Natural killer cell (primary cell): ENCODE measurements around the gene RUNX1. TPM values are rescaled to one million over a fixed set of nuclear protein-coding genes. Genes with fewer than 3 reads are reported as not detected.

Experiments
- ATAC-seq, 3 donors: fragments of 150-1000 bp in 2 of 3; fragments of 200-7000 bp in 1 of 3; cut with Tn5 transposase; 1 replicate in 1 of 3; 2 replicates in 2 of 3; pipeline ENCODE4 v1.10.0; 2021; ENCODE audit warnings: mild to moderate bottlenecking in 2 of 3, moderate library complexity in 2 of 3
- DNase-seq, 2 donors: peaks; one replicate each; pipeline versions ENCODE4 v3.0.0 to v3.0.0-alpha.2; 2013 to 2021; ENCODE audit warnings: mixed read lengths in 1 of 2
- H3K27ac ChIP-seq: one replicate; pipeline ENCODE4 v1.5.1; 2013; ENCODE audit warnings: mild to moderate bottlenecking, low read length
- H3K27me3 ChIP-seq: one replicate; pipeline ENCODE4 v1.6.1; 2013; ENCODE audit warnings: low read length; ENCODE audit not compliant: control insufficient read depth, insufficient read depth
- H3K36me3 ChIP-seq: one replicate; pipeline ENCODE4 v1.6.1; 2013; ENCODE audit warnings: low read length; ENCODE audit not compliant: control insufficient read depth, insufficient read depth
- H3K4me1 ChIP-seq: one replicate; pipeline ENCODE4 v1.6.1; 2013; ENCODE audit warnings: low read length; ENCODE audit not compliant: control insufficient read depth, insufficient read depth
- H3K4me3 ChIP-seq: one replicate; pipeline ENCODE4 v1.5.1; 2013; ENCODE audit warnings: low read length
- H3K9me3 ChIP-seq: one replicate; pipeline ENCODE4 v1.6.1; 2013; ENCODE audit warnings: low read length; ENCODE audit not compliant: control insufficient read depth, insufficient read depth
- H3K27ac Mint-ChIP-seq, 2 donors: one replicate each; pipeline ENCODE4 v1.8.0; 2022; ENCODE audit warnings: mild to moderate bottlenecking in 2 of 2, mixed read lengths in 2 of 2, moderate library complexity in 1 of 2
- H3K27me3 Mint-ChIP-seq, 2 donors: one replicate each; pipeline ENCODE4 v1.8.0; 2022; ENCODE audit warnings: low read depth in 2 of 2, mixed read lengths in 2 of 2
- H3K36me3 Mint-ChIP-seq: one replicate; pipeline ENCODE4 v1.8.0; 2022; ENCODE audit warnings: mixed read lengths
- H3K4me1 Mint-ChIP-seq, 2 donors: one replicate each; pipeline ENCODE4 v1.8.0; 2022; ENCODE audit warnings: mixed read lengths in 2 of 2
- H3K4me3 Mint-ChIP-seq: one replicate; pipeline ENCODE4 v1.8.0; 2022; ENCODE audit warnings: mild to moderate bottlenecking, moderate library complexity, mixed read lengths
- H3K9me3 Mint-ChIP-seq, 2 donors: one replicate each; pipeline ENCODE4 v1.8.0; 2022; ENCODE audit warnings: mixed read lengths in 2 of 2
- CTCF ChIP-seq: fragments of 200-600 bp; IDR thresholded peaks from one replicate; pipeline ENCODE4 v1.8.0; 2022; ENCODE audit warnings: antibody characterized with exemption
- WGBS: methylation state at CpG from one replicate; pipeline ENCODE4 v1.1.7; 2013; ENCODE audit warnings: missing lambda C conversion rate; ENCODE audit not compliant: insufficient coverage; 5-methylcytosine and 5-hydroxymethylcytosine counted together
- intact Hi-C: fragments of 100-400 bp; cut with micrococcal nuclease; formaldehyde crosslinking; loops from one replicate; pipeline ENCODE4 v1.14.2; 2022
- total RNA-seq, 4 donors: library from RNA; stranded (reverse); fragments of 120-200 nt in 1 of 4; gene quantifications; one replicate each; pipeline versions ENCODE4 v1.2.3 to v1.2.4, GENCODE V29; 2013 to 2022

Gene RUNX1
- total RNA-seq, 3 donors from 2014 or later (not counting 1 experiment from before 2014, with no cell fraction given): 62.1 to 171 (median 98.2) TPM

GRCh38 chr21:34897828-34898227, 151.3 kb downstream of the RUNX1 start:
- Mint-ChIP-seq H3K4me3 (no peak overlapping the region), H3K27me3 (no peaks in the 10 kb centered on the region), H3K9me3 (no peaks in the 10 kb centered on the region), H3K4me1 (peaks cover 37 to 42% of the 10 kb centered on the region in 2 donors), H3K36me3 (no peaks in the 10 kb centered on the region), H3K27ac (no peak overlapping the region)
- Histone ChIP-seq H3K27me3 (no peaks in the 10 kb centered on the region), H3K27ac (no peak overlapping the region), H3K4me3 (no peak overlapping the region), H3K4me1 (no peaks in the 10 kb centered on the region), H3K9me3 (no peaks in the 10 kb centered on the region), H3K36me3 (no peaks in the 10 kb centered on the region)
- ATAC-seq: no peak
- intact Hi-C loops: no loop called here
- WGBS: 95% methylated on average over 2 of the region's 2 CpGs
- TF ChIP-seq CTCF: no peak
- no peak for DNase-seq

- peaks cover 15% of the 10 kb centered on the region for H3K4me1 ChIP-seq
- DNase-seq: peak in 1 of 2 donors; percentile 20
- H3K36me3 ChIP-seq: no peaks in the 10 kb centered on the region
- Mint-ChIP-seq H3K27me3 (no peaks in the 10 kb centered on the region), H3K4me3 (no peak overlapping the region), H3K9me3 (no peaks in the 10 kb centered on the region), H3K27ac (no peak overlapping the region), H3K36me3 (no peaks in the 10 kb centered on the region), H3K4me1 (peaks cover 27 to 35% of the 10 kb centered on the region in 2 donors)
- no peak overlapping the region for H3K4me3 ChIP-seq
- H3K9me3 ChIP-seq: no peaks in the 10 kb centered on the region
- H3K27me3 ChIP-seq: no peaks in the 10 kb centered on the region
- 50% methylated on average over 1 of the region's 1 CpG for WGBS
- TF ChIP-seq CTCF: no peak
- no peak overlapping the region for H3K27ac ChIP-seq
- intact Hi-C loops: loop anchor here (5.0 kb wide), 1 partner anchor 88 kb away; no protein-coding TSS in a partner anchor
- no peak for ATAC-seq
Measured at GRCh38 chr21:34894401-34894800, 154.7 kb downstream of the RUNX1 start.

- Mint-ChIP-seq H3K27me3 (no peaks in the 10 kb centered on the region), H3K9me3 (no peaks in the 10 kb centered on the region), H3K36me3 (no peaks in the 10 kb centered on the region), H3K4me1 (peaks cover 33 to 45% of the 10 kb centered on the region in 2 donors), H3K27ac (peak overlapping the region in 1 of 2 donors; percentile 11), H3K4me3 (peak overlapping the region; percentile 55)
- no peaks in the 10 kb centered on the region for H3K36me3 ChIP-seq
- H3K27ac ChIP-seq: no peak overlapping the region
- H3K4me1 ChIP-seq: peaks cover 28% of the 10 kb centered on the region
- no peaks in the 10 kb centered on the region for H3K9me3 ChIP-seq
- H3K27me3 ChIP-seq: no peaks in the 10 kb centered on the region
- no peak for TF ChIP-seq CTCF
- DNase-seq: peak in 1 of 2 donors; percentile 43
- no peak for ATAC-seq
- intact Hi-C loops: loop anchor here (5.0 kb wide), 1 partner anchor 90 kb away; no protein-coding TSS in a partner anchor
- H3K4me3 ChIP-seq: no peak overlapping the region
Measured at GRCh38 chr21:34892209-34892608, 156.9 kb downstream of the RUNX1 start.

GRCh38 chr21:34891613-34891943, 157.5 kb downstream of the RUNX1 start:
- H3K27ac Mint-ChIP-seq: peak overlapping the region in 1 of 2 donors; percentile 11
- H3K27ac ChIP-seq: no peak overlapping the region
- H3K36me3 Mint-ChIP-seq: no peaks in the 10 kb centered on the region
- H3K27me3 ChIP-seq: no peaks in the 10 kb centered on the region
- H3K4me3 ChIP-seq: no peak overlapping the region
- DNase-seq: no peak
- no peaks in the 10 kb centered on the region for H3K27me3 Mint-ChIP-seq
- H3K36me3 ChIP-seq: no peaks in the 10 kb centered on the region
- intact Hi-C loops: loop anchor here (5.0 kb wide), 1 partner anchor 91 kb away; no protein-coding TSS in a partner anchor
- H3K4me3 Mint-ChIP-seq: peak overlapping the region; percentile 55
- 90% methylated on average over 7 of the region's 8 CpGs for WGBS
- no peaks in the 10 kb centered on the region for H3K9me3 ChIP-seq
- peaks cover 27 to 50% of the 10 kb centered on the region in 2 donors for H3K4me1 Mint-ChIP-seq
- H3K4me1 ChIP-seq: peaks cover 31% of the 10 kb centered on the region
- H3K9me3 Mint-ChIP-seq: no peaks in the 10 kb centered on the region
- TF ChIP-seq CTCF: no peak
- ATAC-seq: no peak
